ENCODE data around the gene DSCAM. TPM values are rescaled to one million over a fixed set of nuclear protein-coding genes. Genes with fewer than 3 reads are reported as not detected.

Gene DSCAM
- total RNA-seq, 1 experiment from 2014 or later: not detected

DNA sequence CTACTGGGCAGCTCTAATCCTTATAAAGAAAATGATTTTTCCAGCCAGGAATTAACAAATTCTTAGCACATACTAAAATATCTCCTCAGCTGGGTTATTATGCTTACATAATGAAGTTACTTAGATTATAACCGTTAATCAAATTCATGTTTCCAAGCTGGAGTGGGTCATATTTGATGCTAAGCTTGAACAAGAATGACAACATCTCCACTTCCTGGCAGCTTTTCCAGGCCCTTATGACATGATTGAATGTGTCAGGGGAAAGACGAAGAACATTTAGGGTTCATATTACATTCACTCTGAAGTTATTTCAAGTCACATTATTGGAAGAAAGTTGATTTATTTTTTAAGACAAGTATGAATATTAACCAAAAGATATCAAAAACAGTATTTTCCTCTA is 646.0 kb downstream of the DSCAM start:
- H3K36me3 ChIP-seq (ENCODE audit: control insufficient read depth in 1 of 2, insufficient read depth in 2 of 2, low read length in 2 of 2): no peaks in the 10 kb centered on the region
- peaks cover 23% of the 10 kb centered on the region in 2 experiments; a peak in 2 of 4 replicates for H3K9me3 ChIP-seq (ENCODE audit: control insufficient read depth in 1 of 2, insufficient read depth in 1 of 2, low read depth in 1 of 2, low read length in 2 of 2)
- ATAC-seq (no peak), DNase-seq (ENCODE audit: low read depth, low spot score) (no peak)
- H3K9ac ChIP-seq (ENCODE audit: low read length): no peak overlapping the region
- no peaks in the 10 kb centered on the region for H3K4me1 ChIP-seq (ENCODE audit: control insufficient read depth in 1 of 2, insufficient read depth in 2 of 2, low read length in 2 of 2)
- no peak overlapping the region for H3K27ac ChIP-seq (ENCODE audit: low read depth, low read length)
- no peak overlapping the region for H3K4me2 ChIP-seq (ENCODE audit: low read length)
- ChIA-PET RAD21 (ENCODE audit: low non-redundant PET in 1 of 2, low total read pairs in 2 of 2, uncharacterized antibody in 2 of 2, unreplicated experiment in 2 of 2) (no interaction called here), POLR2A (no interaction called here), CTCF (no interaction called here)
- BruUV-seq (replicated peaks): no TSS peak
- no peaks in the 10 kb centered on the region for H3K27me3 ChIP-seq (ENCODE audit: insufficient read depth, low read length)
- H3K9me2 ChIP-seq (ENCODE audit: insufficient read depth): no peaks in the 10 kb centered on the region
- H4K20me1 ChIP-seq (ENCODE audit: insufficient read depth): no peaks in the 10 kb centered on the region
- no peaks in the 10 kb centered on the region for H3K79me2 ChIP-seq (ENCODE audit: insufficient read depth, low read length)
- no peak overlapping the region for H2AFZ ChIP-seq (ENCODE audit: low read depth, low read length, poor library complexity, severe bottlenecking)
- TF ChIP-seq REST (IDR thresholded peaks at IDR 0.05; ENCODE audit: low read depth) (no peak), SIN3A (IDR thresholded peaks at IDR 0.05; ENCODE audit: low read depth) (no peak), SRF (IDR thresholded peaks at IDR 0.05; ENCODE audit: low read depth) (no peak)
- intact Hi-C loops (cut with micrococcal nuclease): no loop called here
- no peak overlapping the region for H3K4me3 ChIP-seq (replicated peaks in 1 of 2; ENCODE audit: low read depth in 1 of 2, low read length in 2 of 2)

GRCh38 chr21:40200126-40200525 is 646.8 kb downstream of the DSCAM start:
- BruUV-seq (replicated peaks): no TSS peak
- no peak overlapping the region for H3K4me3 ChIP-seq (replicated peaks in 1 of 2; ENCODE audit: low read depth in 1 of 2, low read length in 2 of 2)
- CTCF ChIA-PET: no interaction called here
- H3K36me3 ChIP-seq (ENCODE audit: control insufficient read depth in 1 of 2, insufficient read depth in 2 of 2, low read length in 2 of 2): no peaks in the 10 kb centered on the region
- intact Hi-C loops (cut with micrococcal nuclease): no loop called here
- H3K27ac ChIP-seq (ENCODE audit: low read depth, low read length): no peak overlapping the region
- H2AFZ ChIP-seq (ENCODE audit: low read depth, low read length, poor library complexity, severe bottlenecking): no peak overlapping the region
- peaks cover 22 to 25% of the 10 kb centered on the region in 2 experiments; a peak in 2 of 4 replicates for H3K9me3 ChIP-seq (ENCODE audit: control insufficient read depth in 1 of 2, insufficient read depth in 1 of 2, low read depth in 1 of 2, low read length in 2 of 2)
- no peak overlapping the region for H3K9ac ChIP-seq (ENCODE audit: low read length)
- no peaks in the 10 kb centered on the region for H4K20me1 ChIP-seq (ENCODE audit: insufficient read depth)
- DNase-seq (ENCODE audit: low read depth, low spot score) (no peak), ATAC-seq (no peak)
- no peaks in the 10 kb centered on the region for H3K9me2 ChIP-seq (ENCODE audit: insufficient read depth)
- no peak overlapping the region for H3K4me2 ChIP-seq (ENCODE audit: low read length)
- RAD21 ChIA-PET (ENCODE audit: low non-redundant PET in 1 of 2, low total read pairs in 2 of 2, uncharacterized antibody in 2 of 2, unreplicated experiment in 2 of 2): no interaction called here
- H3K79me2 ChIP-seq (ENCODE audit: insufficient read depth, low read length): no peaks in the 10 kb centered on the region
- no peaks in the 10 kb centered on the region for H3K27me3 ChIP-seq (ENCODE audit: insufficient read depth, low read length)
- TF ChIP-seq EZH2phosphoT487 (IDR thresholded peaks at IDR 0.05; ENCODE audit: borderline replicate concordance) (no peak), ZNF274 (IDR thresholded peaks at IDR 0.05; ENCODE audit: low read depth, low read length) (no peak), EGR1 (IDR thresholded peaks at IDR 0.05; ENCODE audit: low read depth) (no peak), MAX (IDR thresholded peaks at IDR 0.05) (no peak)
- no peaks in the 10 kb centered on the region for H3K4me1 ChIP-seq (ENCODE audit: control insufficient read depth in 1 of 2, insufficient read depth in 2 of 2, low read length in 2 of 2)
- POLR2A ChIA-PET: no interaction called here

Data from HCT116 (cell line).